ENCODE data around the gene PSPH.

DNA sequence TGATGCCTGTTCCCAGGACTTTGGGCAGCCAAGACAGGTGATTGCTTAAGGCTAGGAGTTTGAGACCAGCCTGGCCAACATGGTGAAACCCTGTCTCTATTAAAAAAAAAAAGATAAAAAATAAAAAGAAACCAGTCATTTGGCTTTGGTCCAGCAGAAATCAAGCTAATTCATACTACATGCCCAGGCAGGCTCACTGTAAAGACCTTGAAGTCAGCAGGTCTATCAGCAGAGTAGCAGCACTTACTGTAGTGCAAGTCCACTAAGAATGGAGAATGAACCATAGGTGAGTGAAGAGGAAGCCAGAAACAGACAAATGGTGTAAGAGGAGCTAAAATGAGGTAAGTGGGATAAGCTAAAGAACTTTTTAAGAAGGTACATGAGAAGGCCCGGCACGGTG is 24.7 kb downstream of the PSPH start:
- TF ChIP-seq, protein P1, sequence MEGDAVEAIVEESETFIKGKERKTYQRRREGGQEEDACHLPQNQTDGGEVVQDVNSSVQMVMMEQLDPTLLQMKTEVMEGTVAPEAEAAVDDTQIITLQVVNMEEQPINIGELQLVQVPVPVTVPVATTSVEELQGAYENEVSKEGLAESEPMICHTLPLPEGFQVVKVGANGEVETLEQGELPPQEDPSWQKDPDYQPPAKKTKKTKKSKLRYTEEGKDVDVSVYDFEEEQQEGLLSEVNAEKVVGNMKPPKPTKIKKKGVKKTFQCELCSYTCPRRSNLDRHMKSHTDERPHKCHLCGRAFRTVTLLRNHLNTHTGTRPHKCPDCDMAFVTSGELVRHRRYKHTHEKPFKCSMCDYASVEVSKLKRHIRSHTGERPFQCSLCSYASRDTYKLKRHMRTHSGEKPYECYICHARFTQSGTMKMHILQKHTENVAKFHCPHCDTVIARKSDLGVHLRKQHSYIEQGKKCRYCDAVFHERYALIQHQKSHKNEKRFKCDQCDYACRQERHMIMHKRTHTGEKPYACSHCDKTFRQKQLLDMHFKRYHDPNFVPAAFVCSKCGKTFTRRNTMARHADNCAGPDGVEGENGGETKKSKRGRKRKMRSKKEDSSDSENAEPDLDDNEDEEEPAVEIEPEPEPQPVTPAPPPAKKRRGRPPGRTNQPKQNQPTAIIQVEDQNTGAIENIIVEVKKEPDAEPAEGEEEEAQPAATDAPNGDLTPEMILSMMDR (IDR thresholded peaks at IDR 0.05) = no peak
- TF ChIP-seq POLR2AphosphoS5 (IDR thresholded peaks at IDR 0.05) = no peak
- no peak for TF ChIP-seq POLR2A (IDR thresholded peaks at IDR 0.05)
